ENCODE data around the gene FOXD3.

FOXD3 gene

GRCh38 chr1:63322114-63322943, at the start of gene FOXD3:
Gene FOXD3 (plus strand): TSS chr1:63322567. CDS start chr1:63323059, 492 bp downstream.
- no peak for DNase-seq (ENCODE audit: low read depth in 2 of 2)

- no peak for DNase-seq (ENCODE audit: low read depth in 2 of 2)
Observed at GRCh38 chr1:63272811-63273210, 49.6 kb upstream of the FOXD3 start.

GRCh38 chr1:63274371-63274770, 48.0 kb upstream of the FOXD3 start:
- no peak for DNase-seq (ENCODE audit: low read depth in 2 of 2)

- DNase-seq (ENCODE audit: low read depth in 2 of 2): no peak
Observed at GRCh38 chr1:63274979-63275378, 47.4 kb upstream of the FOXD3 start.

- DNase-seq (ENCODE audit: low read depth in 2 of 2): no peak
Observed at GRCh38 chr1:63276624-63277023, 45.7 kb upstream of the FOXD3 start.

- DNase-seq (ENCODE audit: low read depth in 2 of 2): no peak
Observed at GRCh38 chr1:63277195-63278192, 44.9 kb upstream of the FOXD3 start.

- DNase-seq (ENCODE audit: low read depth in 2 of 2): no peak
Observed at GRCh38 chr1:63281753-63282152, 40.6 kb upstream of the FOXD3 start.

- no peak for DNase-seq (ENCODE audit: low read depth in 2 of 2)
Observed at GRCh38 chr1:63289135-63289534, 33.2 kb upstream of the FOXD3 start.

- no peak for DNase-seq (ENCODE audit: low read depth in 2 of 2)
Observed at GRCh38 chr1:63294803-63295594, 27.4 kb upstream of the FOXD3 start.

- DNase-seq (ENCODE audit: low read depth in 2 of 2): no peak
Observed at GRCh38 chr1:63304410-63304809, 18.0 kb upstream of the FOXD3 start.

- no peak for DNase-seq (ENCODE audit: low read depth in 2 of 2)
Observed at GRCh38 chr1:63305043-63305442, 17.3 kb upstream of the FOXD3 start.

- DNase-seq (ENCODE audit: low read depth in 2 of 2): no peak
Observed at GRCh38 chr1:63307196-63307794, 15.1 kb upstream of the FOXD3 start.

GRCh38 chr1:63316598-63316983, 5.8 kb upstream of the FOXD3 start:
- DNase-seq (ENCODE audit: low read depth in 2 of 2): no peak

- DNase-seq (ENCODE audit: low read depth in 2 of 2): peak in 1 of 2 donors; percentile 55
Observed at GRCh38 chr1:63316984-63317816, 5.2 kb upstream of the FOXD3 start.

- DNase-seq (ENCODE audit: low read depth in 2 of 2): no peak
Observed at GRCh38 chr1:63317817-63318152, 4.6 kb upstream of the FOXD3 start.

- no peak for DNase-seq (ENCODE audit: low read depth in 2 of 2)
Observed at GRCh38 chr1:63318201-63318979, 4.0 kb upstream of the FOXD3 start.

GRCh38 chr1:63319046-63320021, 3.0 kb upstream of the FOXD3 start:
- DNase-seq (ENCODE audit: low read depth in 2 of 2): no peak

GRCh38 chr1:63320022-63320721, 2.2 kb upstream of the FOXD3 start:
- DNase-seq (ENCODE audit: low read depth in 2 of 2): no peak

Measured in stimulated activated CD4-positive, alpha-beta T cell treated with anti-CD3 and anti-CD28 coated beads, Interleukin-1b, Interleukin-23, amount 100 ng/mL, for 4 hours (primary cell).